ENCODE measurements around the gene TCF12. TPM values are rescaled to one million over a fixed set of nuclear protein-coding genes. Genes with fewer than 3 reads are reported as not detected.
A peak's percentile ranks its signal among the peaks of the same experiment; 100 is the strongest.

The TCF12 gene
- total RNA-seq, 3 donors from 2014 or later (not counting 1 experiment from before 2014, with no cell fraction given), result 84.1 to 111 (median 107) TPM

GRCh38 chr15:56969265-56969895 lies 50.9 kb downstream of the TCF12 start:
- Histone ChIP-seq H3K4me1 (ENCODE audit: control insufficient read depth, insufficient read depth, low read length) (no peaks in the 10 kb centered on the region), H3K27ac (ENCODE audit: low read length) (no peak overlapping the region), H3K36me3 (ENCODE audit: control insufficient read depth, insufficient read depth, low read length) (no peaks in the 10 kb centered on the region), H3K9me3 (ENCODE audit: control insufficient read depth, insufficient read depth, low read length) (no peaks in the 10 kb centered on the region), H3K4me3 (ENCODE audit: low read length) (no peak overlapping the region), H3K27me3 (ENCODE audit: control insufficient read depth, insufficient read depth, low read length) (no peaks in the 10 kb centered on the region)
- intact Hi-C loops (cut with micrococcal nuclease), result no loop called here
- H3K36me3 Mint-ChIP-seq, result no peaks in the 10 kb centered on the region
- WGBS (ENCODE audit: insufficient coverage), result 95% methylated on average over 7 of the region's 9 CpGs
- no peaks in the 10 kb centered on the region for H3K9me3 Mint-ChIP-seq
- H3K4me3 Mint-ChIP-seq, result no peak overlapping the region
- ATAC-seq (no peak), DNase-seq (no peak)
- no peaks in the 10 kb centered on the region for H3K27me3 Mint-ChIP-seq (ENCODE audit: low read depth in 2 of 2)
- H3K4me1 Mint-ChIP-seq, result peaks cover 49 to 54% of the 10 kb centered on the region in 2 donors
- TF ChIP-seq CTCF (IDR thresholded peaks at IDR 0.05), result no peak
- no peak overlapping the region for H3K27ac Mint-ChIP-seq

- H3K27ac Mint-ChIP-seq, result peak overlapping the region in 1 of 2 donors; percentile 7
- Histone ChIP-seq H3K27ac (ENCODE audit: low read length) (no peak overlapping the region), H3K27me3 (ENCODE audit: control insufficient read depth, insufficient read depth, low read length) (no peaks in the 10 kb centered on the region), H3K36me3 (ENCODE audit: control insufficient read depth, insufficient read depth, low read length) (no peaks in the 10 kb centered on the region), H3K4me1 (ENCODE audit: control insufficient read depth, insufficient read depth, low read length) (no peaks in the 10 kb centered on the region), H3K9me3 (ENCODE audit: control insufficient read depth, insufficient read depth, low read length) (no peaks in the 10 kb centered on the region), H3K4me3 (ENCODE audit: low read length) (no peak overlapping the region)
- H3K4me3 Mint-ChIP-seq, result no peak overlapping the region
- 95% methylated on average over 2 of the region's 2 CpGs for WGBS (ENCODE audit: insufficient coverage)
- ATAC-seq (no peak), DNase-seq (no peak)
- peaks cover 53 to 59% of the 10 kb centered on the region in 2 donors for H3K4me1 Mint-ChIP-seq
- TF ChIP-seq CTCF (IDR thresholded peaks at IDR 0.05), result no peak
- H3K9me3 Mint-ChIP-seq, result no peaks in the 10 kb centered on the region
- H3K36me3 Mint-ChIP-seq, result no peaks in the 10 kb centered on the region
- no peaks in the 10 kb centered on the region for H3K27me3 Mint-ChIP-seq (ENCODE audit: low read depth in 2 of 2)
- intact Hi-C loops (cut with micrococcal nuclease), result no loop called here
These were observed 53.1 kb downstream of the TCF12 start for GRCh38 chr15:56971571-56971970.

- Mint-ChIP-seq H3K4me1 (peaks cover 53 to 64% of the 10 kb centered on the region in 2 donors), H3K27ac (peak overlapping the region in 1 of 2 donors; percentile 7), H3K4me3 (no peak overlapping the region), H3K36me3 (no peaks in the 10 kb centered on the region), H3K27me3 (ENCODE audit: low read depth in 2 of 2) (no peaks in the 10 kb centered on the region), H3K9me3 (no peaks in the 10 kb centered on the region)
- DNase-seq, result no peak
- ATAC-seq, result no peak
- TF ChIP-seq CTCF (IDR thresholded peaks at IDR 0.05), result no peak
- Histone ChIP-seq H3K27ac (ENCODE audit: low read length) (no peak overlapping the region), H3K36me3 (ENCODE audit: control insufficient read depth, insufficient read depth, low read length) (no peaks in the 10 kb centered on the region), H3K4me1 (ENCODE audit: control insufficient read depth, insufficient read depth, low read length) (no peaks in the 10 kb centered on the region), H3K27me3 (ENCODE audit: control insufficient read depth, insufficient read depth, low read length) (no peaks in the 10 kb centered on the region), H3K9me3 (ENCODE audit: control insufficient read depth, insufficient read depth, low read length) (no peaks in the 10 kb centered on the region), H3K4me3 (ENCODE audit: low read length) (no peak overlapping the region)
- intact Hi-C loops (cut with micrococcal nuclease), result no loop called here
- 80% methylated on average over 1 of the region's 3 CpGs for WGBS (ENCODE audit: insufficient coverage)
These were observed 53.6 kb downstream of the TCF12 start for GRCh38 chr15:56972016-56972415.

GRCh38 chr15:56972426-56972825 lies 54.0 kb downstream of the TCF12 start:
- ATAC-seq, result no peak
- Histone ChIP-seq H3K36me3 (ENCODE audit: control insufficient read depth, insufficient read depth, low read length) (no peaks in the 10 kb centered on the region), H3K27ac (ENCODE audit: low read length) (no peak overlapping the region), H3K4me3 (ENCODE audit: low read length) (no peak overlapping the region), H3K27me3 (ENCODE audit: control insufficient read depth, insufficient read depth, low read length) (no peaks in the 10 kb centered on the region), H3K4me1 (ENCODE audit: control insufficient read depth, insufficient read depth, low read length) (no peaks in the 10 kb centered on the region), H3K9me3 (ENCODE audit: control insufficient read depth, insufficient read depth, low read length) (no peaks in the 10 kb centered on the region)
- Mint-ChIP-seq H3K36me3 (no peaks in the 10 kb centered on the region), H3K4me3 (no peak overlapping the region), H3K4me1 (peaks cover 53 to 64% of the 10 kb centered on the region in 2 donors), H3K27ac (no peak overlapping the region), H3K9me3 (no peaks in the 10 kb centered on the region), H3K27me3 (ENCODE audit: low read depth in 2 of 2) (no peaks in the 10 kb centered on the region)
- WGBS (ENCODE audit: insufficient coverage), result no CpG with 5 or more reads among the region's 1 CpG
- no peak for DNase-seq
- intact Hi-C loops (cut with micrococcal nuclease), result no loop called here
- TF ChIP-seq CTCF (IDR thresholded peaks at IDR 0.05), result no peak
